Ascending aorta (tissue), 2 donors: ENCODE measurements around the gene CCDC196. TPM values are rescaled to one million over a fixed set of nuclear protein-coding genes. Genes with fewer than 3 reads are reported as not detected.

Source experiments
- DNase-seq, 2 donors: peaks; one replicate each; pipeline ENCODE4 v3.0.0-alpha.2; 2019; ENCODE audit warnings: low spot score in 2 of 2
- H3K27ac ChIP-seq, 2 donors: fragments of 200-600 bp; sonication (generic); one replicate each; pipeline ENCODE4 v1.5.1; 2016 to 2017; ENCODE audit warnings: mild to moderate bottlenecking in 1 of 2
- H3K27me3 ChIP-seq: fragments of 200-600 bp; sonication (generic); one replicate; pipeline ENCODE4 v1.5.1; 2017
- H3K36me3 ChIP-seq, 2 donors: fragments of 200-600 bp; sonication (generic); one replicate each; pipeline ENCODE4 v1.5.1; 2016
- H3K4me1 ChIP-seq, 2 donors: fragments of 200-600 bp; sonication (generic); one replicate each; pipeline ENCODE4 v1.5.1; 2016 to 2017; ENCODE audit warnings: mild to moderate bottlenecking in 1 of 2
- H3K4me3 ChIP-seq, 2 donors: fragments of 200-600 bp; sonication (generic); one replicate each; pipeline ENCODE4 v1.5.1; 2016 to 2017; ENCODE audit warnings: mild to moderate bottlenecking in 1 of 2
- H3K9me3 ChIP-seq, 2 donors: fragments of 200-600 bp; sonication (generic); one replicate each; pipeline ENCODE4 v1.5.1; 2016
- CTCF ChIP-seq, 3 experiments: fragments of 200-600 bp in 2 of 3; fragments of 450-650 bp in 1 of 3; sonication (generic) in 2 of 3; IDR thresholded peaks; one replicate each; pipeline ENCODE4 v1.5.1; 2016 to 2019; ENCODE audit warnings: antibody characterized with exemption in 3 of 3, mild to moderate bottlenecking in 1 of 3, moderate library complexity in 1 of 3
- intact Hi-C: fragments of 100-400 bp; cut with DNase I; formaldehyde crosslinking; loops from one replicate; pipeline ENCODE4 v1.15.1; 2023
- total RNA-seq: library from RNA; depleted of rRNA; stranded (reverse); fragments of >200 nt; gene quantifications from one replicate; pipeline ENCODE4 v1.1.0, GENCODE V29; 2016

The CCDC196 gene
- total RNA-seq, 1 donor from 2014 or later: not detected

- H3K4me1 ChIP-seq: no peaks in the 10 kb centered on the region
- intact Hi-C loops: no loop called here
- no peak for DNase-seq
- no peaks in the 10 kb centered on the region for H3K36me3 ChIP-seq
- no peak overlapping the region for H3K4me3 ChIP-seq
- no peaks in the 10 kb centered on the region for H3K27me3 ChIP-seq
- H3K27ac ChIP-seq: no peak overlapping the region
- H3K9me3 ChIP-seq: no peaks in the 10 kb centered on the region
- TF ChIP-seq CTCF (IDR thresholded peaks at IDR 0.05): no peak
Observed at GRCh38 chr14:66511849-66512248, 25.7 kb downstream of the CCDC196 start.

- DNase-seq: no peak
- Histone ChIP-seq H3K36me3 (no peaks in the 10 kb centered on the region), H3K27me3 (no peaks in the 10 kb centered on the region), H3K9me3 (no peaks in the 10 kb centered on the region), H3K4me1 (no peaks in the 10 kb centered on the region), H3K27ac (no peak overlapping the region), H3K4me3 (no peak overlapping the region)
- TF ChIP-seq CTCF (IDR thresholded peaks at IDR 0.05): no peak
- intact Hi-C loops: no loop called here
Observed at GRCh38 chr14:66514213-66514612, 28.0 kb downstream of the CCDC196 start.

- no peak overlapping the region for H3K27ac ChIP-seq
- no peak overlapping the region for H3K4me3 ChIP-seq
- H3K27me3 ChIP-seq: no peaks in the 10 kb centered on the region
- no peak for DNase-seq
- no peaks in the 10 kb centered on the region for H3K36me3 ChIP-seq
- TF ChIP-seq CTCF (IDR thresholded peaks at IDR 0.05): no peak
- intact Hi-C loops: no loop called here
- H3K9me3 ChIP-seq: peaks cover 0 to 5% of the 10 kb centered on the region in 2 donors
- H3K4me1 ChIP-seq: no peaks in the 10 kb centered on the region
Observed at GRCh38 chr14:66530526-66530925, 44.4 kb downstream of the CCDC196 start.

- Histone ChIP-seq H3K27me3 (no peaks in the 10 kb centered on the region), H3K4me1 (no peaks in the 10 kb centered on the region), H3K4me3 (no peak overlapping the region), H3K27ac (no peak overlapping the region), H3K36me3 (no peaks in the 10 kb centered on the region), H3K9me3 (no peaks in the 10 kb centered on the region)
- no peak for DNase-seq
- intact Hi-C loops: no loop called here
- no peak for TF ChIP-seq CTCF (IDR thresholded peaks at IDR 0.05)
Observed at GRCh38 chr14:66539034-66539433, 52.9 kb downstream of the CCDC196 start.

GRCh38 chr14:66540038-66540437 is 53.9 kb downstream of the CCDC196 start:
- Histone ChIP-seq H3K9me3 (no peaks in the 10 kb centered on the region), H3K36me3 (no peaks in the 10 kb centered on the region), H3K27ac (no peak overlapping the region), H3K4me3 (no peak overlapping the region), H3K27me3 (no peaks in the 10 kb centered on the region), H3K4me1 (no peaks in the 10 kb centered on the region)
- DNase-seq: no peak
- intact Hi-C loops: no loop called here
- TF ChIP-seq CTCF (IDR thresholded peaks at IDR 0.05): no peak

GRCh38 chr14:66541627-66542026 is 55.5 kb downstream of the CCDC196 start:
- Histone ChIP-seq H3K27me3 (no peaks in the 10 kb centered on the region), H3K4me1 (no peaks in the 10 kb centered on the region), H3K4me3 (no peak overlapping the region), H3K36me3 (no peaks in the 10 kb centered on the region), H3K27ac (no peak overlapping the region), H3K9me3 (no peaks in the 10 kb centered on the region)
- TF ChIP-seq CTCF (IDR thresholded peaks at IDR 0.05): no peak
- DNase-seq: no peak
- intact Hi-C loops: no loop called here
